Stomach (tissue), 4 donors: ENCODE data around the gene VAMP1.

Experiments
- POLR2A ChIP-seq, 4 donors: fragments of 450-650 bp; IDR thresholded peaks; one replicate each; pipeline ENCODE4 v1.6.1; 2016; ENCODE audit warnings: antibody characterized with exemption in 4 of 4, control low read depth in 2 of 4, mild to moderate bottlenecking in 1 of 4, moderate library complexity in 1 of 4
- POLR2AphosphoS5 ChIP-seq, 3 donors: sonication (generic); formaldehyde crosslinking; IDR thresholded peaks; one replicate each; pipeline ENCODE4 v1.6.1; 2016; ENCODE audit warnings: antibody characterized with exemption in 3 of 3
- TF ChIP-seq, protein P1 (sequence below), 7 experiments: fragments of 450-650 bp in 4 of 7; fragments of 200-600 bp in 3 of 7; sonication (generic) in 3 of 7; IDR thresholded peaks; one replicate each; pipeline ENCODE4 v1.5.1; 2016 to 2019; ENCODE audit warnings: antibody characterized with exemption in 7 of 7, control low read depth in 2 of 7, mild to moderate bottlenecking in 1 of 7

DNA sequence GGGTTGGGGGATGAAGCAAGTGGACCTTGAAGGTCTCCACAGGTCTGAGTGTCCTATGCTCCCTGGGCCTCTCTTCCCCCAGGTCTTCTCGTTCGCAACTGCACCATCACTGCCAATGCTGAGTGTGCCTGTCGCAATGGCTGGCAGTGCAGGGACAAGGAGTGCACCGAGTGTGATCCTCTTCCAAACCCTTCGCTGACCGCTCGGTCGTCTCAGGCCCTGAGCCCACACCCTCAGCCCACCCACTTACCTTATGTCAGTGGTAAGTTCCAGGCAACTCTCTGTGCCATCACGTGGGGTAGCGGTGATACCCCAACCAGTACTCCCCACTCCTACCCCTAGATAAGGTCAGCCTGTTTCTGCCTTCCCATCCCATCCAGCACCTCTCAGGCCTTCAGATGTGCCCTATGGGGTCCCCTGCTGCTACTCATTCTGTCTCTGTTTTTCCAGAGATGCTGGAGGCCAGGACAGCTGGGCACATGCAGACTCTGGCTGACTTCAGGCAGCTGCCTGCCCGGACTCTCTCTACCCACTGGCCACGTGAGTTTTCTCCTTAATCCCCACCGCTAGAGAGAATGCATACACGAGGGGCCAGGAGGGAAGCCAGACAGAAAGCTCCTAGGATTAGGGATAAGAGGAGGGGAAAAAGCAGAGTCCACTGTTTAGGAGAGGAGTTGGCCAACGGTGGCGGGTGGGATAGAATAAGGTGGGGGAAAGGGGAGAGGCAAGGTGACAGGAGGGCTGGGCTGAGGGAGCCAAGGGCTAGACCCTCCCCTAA is 20.2 kb downstream of the VAMP1 start:
- TF ChIP-seq POLR2AphosphoS5 (IDR thresholded peaks at IDR 0.05) (no peak), POLR2A (IDR thresholded peaks at IDR 0.05) (no peak)
- TF ChIP-seq, protein P1, sequence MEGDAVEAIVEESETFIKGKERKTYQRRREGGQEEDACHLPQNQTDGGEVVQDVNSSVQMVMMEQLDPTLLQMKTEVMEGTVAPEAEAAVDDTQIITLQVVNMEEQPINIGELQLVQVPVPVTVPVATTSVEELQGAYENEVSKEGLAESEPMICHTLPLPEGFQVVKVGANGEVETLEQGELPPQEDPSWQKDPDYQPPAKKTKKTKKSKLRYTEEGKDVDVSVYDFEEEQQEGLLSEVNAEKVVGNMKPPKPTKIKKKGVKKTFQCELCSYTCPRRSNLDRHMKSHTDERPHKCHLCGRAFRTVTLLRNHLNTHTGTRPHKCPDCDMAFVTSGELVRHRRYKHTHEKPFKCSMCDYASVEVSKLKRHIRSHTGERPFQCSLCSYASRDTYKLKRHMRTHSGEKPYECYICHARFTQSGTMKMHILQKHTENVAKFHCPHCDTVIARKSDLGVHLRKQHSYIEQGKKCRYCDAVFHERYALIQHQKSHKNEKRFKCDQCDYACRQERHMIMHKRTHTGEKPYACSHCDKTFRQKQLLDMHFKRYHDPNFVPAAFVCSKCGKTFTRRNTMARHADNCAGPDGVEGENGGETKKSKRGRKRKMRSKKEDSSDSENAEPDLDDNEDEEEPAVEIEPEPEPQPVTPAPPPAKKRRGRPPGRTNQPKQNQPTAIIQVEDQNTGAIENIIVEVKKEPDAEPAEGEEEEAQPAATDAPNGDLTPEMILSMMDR (IDR thresholded peaks at IDR 0.05), result no peak
